HT1080 (cell line): ENCODE results near the gene FRG2B. TPM values are rescaled to one million over a fixed set of nuclear protein-coding genes. Genes with fewer than 3 reads are reported as not detected.
"Not testable (repeated sequence)": the region's sequence is repeated elsewhere in the genome, so short reads cannot be mapped to it uniquely, and the experiment has no call there.

Experiments used
- DNase-seq: peaks from one replicate; pipeline ENCODE4 v3.0.0-alpha.2; 2015; ENCODE audit warnings: low read depth
- total RNA-seq: library from RNA; depleted of rRNA; stranded (reverse); fragments of >200 nt; shearing (Covaris generic); gene quantifications from 2 replicates; pipeline ENCODE4 v1.2.3, GENCODE V29; 2014; rRNA removed

Gene FRG2B
- total RNA-seq, 1 experiment from 2014 or later: not detected

GRCh38 chr10:133600657-133601056, 25.9 kb downstream of the FRG2B start:
- no peak for DNase-seq

- not testable (repeated sequence) for DNase-seq
Measured at GRCh38 chr10:133599869-133600268, 26.7 kb downstream of the FRG2B start.

GRCh38 chr10:133592716-133593115, 33.9 kb downstream of the FRG2B start:
- DNase-seq: no peak

DNA sequence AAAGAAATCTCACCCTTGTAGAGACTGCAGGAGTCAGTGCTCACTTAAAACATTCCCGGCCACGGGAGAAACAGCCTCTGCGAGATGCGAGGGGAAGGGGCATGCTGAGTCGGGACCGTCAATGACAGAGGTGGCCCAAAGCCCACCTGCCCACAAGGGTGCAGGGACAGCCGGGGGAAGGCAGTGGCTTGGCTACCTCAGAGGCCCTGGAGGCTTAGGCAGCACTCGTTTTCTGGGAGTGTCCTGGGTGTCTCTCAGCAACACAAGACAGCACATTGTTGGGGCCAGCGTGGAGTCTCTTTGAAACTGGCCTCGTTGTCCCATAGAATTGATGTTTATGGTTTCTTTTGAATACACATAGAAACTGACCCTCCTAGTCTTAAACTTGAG, 35.6 kb downstream of the FRG2B start:
- no peak for DNase-seq

- DNase-seq: no peak
Measured at GRCh38 chr10:133590226-133590969, 36.2 kb downstream of the FRG2B start.

DNA sequence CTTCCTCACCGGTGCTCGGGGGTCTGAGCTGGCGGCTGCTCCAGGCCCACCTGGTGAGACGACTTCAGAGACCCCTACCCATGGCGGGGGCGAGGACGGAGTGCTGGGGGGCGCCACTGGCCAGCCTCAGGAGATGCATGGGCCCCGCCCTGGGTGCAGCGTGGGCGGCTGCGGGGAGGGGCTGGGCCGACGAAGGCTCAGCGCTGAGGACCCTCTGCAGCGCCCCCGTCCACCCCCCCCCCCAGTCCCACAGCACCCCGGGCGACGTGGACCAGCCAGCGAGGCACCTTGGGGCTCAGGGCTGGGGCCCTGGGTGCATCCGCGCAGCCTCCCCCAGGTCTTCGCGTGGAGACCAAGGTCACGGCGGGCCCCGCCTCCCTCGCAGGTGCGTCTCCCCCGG, 49.6 kb downstream of the FRG2B start:
- DNase-seq: not testable (repeated sequence)

Other genes with a start within 250 kb of the FRG2B start
- 0.43 and 0.70 TPM in 2 replicates for gene PAOX, start 247.5 kb downstream of the FRG2B start, total RNA-seq
- 54.1 and 55.6 TPM in 2 replicates for gene MTG1, start 232.6 kb downstream of the FRG2B start, total RNA-seq
- not detected in 2 replicates for gene SPRN, start 202.2 kb downstream of the FRG2B start, total RNA-seq
- gene SCART1, start 172.8 kb downstream of the FRG2B start, total RNA-seq: 0.80 and 1.3 TPM in 2 replicates
- gene CYP2E1, start 99.4 kb downstream of the FRG2B start, total RNA-seq: 1.2 and 1.4 TPM in 2 replicates
- gene SYCE1, start 61.2 kb downstream of the FRG2B start, total RNA-seq: 2.6 and 3.7 TPM in 2 replicates